GM19463 (cell line): ENCODE measurements around the gene SPON1.
"Not testable (repeated sequence)": the region's sequence is repeated elsewhere in the genome, so short reads cannot be mapped to it uniquely, and the experiment has no call there.

Experiments used
- ATAC-seq: cut with Tn5 transposase; IDR thresholded peaks from one replicate; pipeline ENCODE4 v1.9.1; 2021; ENCODE audit warnings: mild to moderate bottlenecking, moderate library complexity; ENCODE audit not compliant: unreplicated experiment

Gene SPON1

DNA sequence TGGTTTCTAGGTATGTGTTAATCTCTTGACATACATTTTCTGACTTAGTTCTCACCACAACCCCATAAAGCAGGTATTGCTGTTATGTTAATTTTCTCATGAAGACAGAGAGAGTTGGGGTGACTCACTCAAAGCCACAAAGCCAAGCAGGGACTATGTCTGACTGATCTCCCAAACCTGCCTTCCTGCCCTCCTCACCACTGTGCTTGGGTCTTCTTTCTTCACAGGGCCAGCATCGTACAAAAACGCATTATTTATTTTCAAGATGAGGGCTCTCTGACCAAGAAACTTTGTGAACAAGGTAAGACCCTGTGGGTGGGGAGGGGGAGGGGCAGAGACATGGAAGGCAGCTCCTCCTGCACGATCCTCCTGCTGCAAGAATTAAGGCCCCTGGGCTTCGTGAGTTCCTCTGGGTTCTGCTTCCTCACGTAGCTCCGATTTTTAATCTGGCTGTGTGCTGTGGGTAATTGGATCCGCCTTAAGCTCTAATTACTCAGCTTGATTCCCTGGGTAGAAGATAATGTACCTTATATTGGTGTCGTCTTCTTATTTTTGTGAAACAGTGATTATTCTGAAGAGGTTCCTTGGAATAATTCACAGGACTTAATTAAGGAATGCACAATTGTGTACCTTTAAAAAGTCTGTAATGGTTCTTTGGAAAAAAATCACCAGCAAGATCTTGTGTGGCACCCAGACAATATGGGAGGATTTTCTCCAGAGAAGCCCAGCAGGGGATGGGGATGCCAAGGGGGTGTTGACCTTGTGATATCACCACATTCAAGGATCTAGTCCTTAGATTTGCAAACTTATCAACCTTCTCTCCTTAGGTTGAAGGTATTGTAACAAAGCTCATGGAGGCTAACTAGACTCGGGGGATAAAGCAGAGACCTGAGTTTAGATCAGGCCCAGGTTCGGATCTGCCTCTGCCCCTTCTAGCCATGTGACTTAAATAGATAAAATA is 112.9 kb downstream of the SPON1 start:
- no peak for ATAC-seq

DNA sequence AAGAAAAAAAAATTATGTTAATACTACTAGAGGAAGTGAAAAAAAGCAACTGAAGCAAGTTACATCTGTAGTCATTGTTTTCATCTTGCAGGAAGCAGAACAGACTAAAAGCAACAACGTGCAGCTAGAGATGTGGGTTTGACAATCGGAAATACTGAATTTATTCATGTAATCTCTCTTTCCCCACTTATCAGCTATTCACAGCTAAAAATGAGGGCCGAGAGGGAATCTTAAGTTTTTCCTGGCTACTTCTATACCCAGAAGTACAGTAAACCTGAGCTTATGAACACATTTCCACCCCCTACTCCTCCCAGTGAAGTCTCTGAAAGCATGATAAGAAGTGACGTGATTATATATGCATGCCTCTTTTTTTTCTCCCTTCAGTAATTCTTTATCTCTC is 116.5 kb downstream of the SPON1 start:
- ATAC-seq, result no peak

DNA sequence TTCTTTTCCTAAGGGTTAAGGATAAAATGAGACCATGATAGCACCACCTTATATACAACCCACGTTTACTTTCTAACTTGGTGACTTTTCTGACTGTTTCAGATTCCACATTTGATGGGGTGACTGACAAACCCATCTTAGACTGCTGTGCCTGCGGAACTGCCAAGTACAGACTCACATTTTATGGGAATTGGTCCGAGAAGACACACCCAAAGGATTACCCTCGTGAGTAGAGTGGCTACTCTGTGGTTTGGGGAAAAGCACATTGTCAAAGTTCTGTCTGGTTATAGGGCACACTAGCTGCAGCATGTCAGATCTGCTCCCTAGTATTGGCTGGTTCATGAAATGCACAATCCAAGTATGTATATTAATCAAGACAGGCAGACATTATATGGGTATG is 117.3 kb downstream of the SPON1 start:
- ATAC-seq, result no peak

DNA sequence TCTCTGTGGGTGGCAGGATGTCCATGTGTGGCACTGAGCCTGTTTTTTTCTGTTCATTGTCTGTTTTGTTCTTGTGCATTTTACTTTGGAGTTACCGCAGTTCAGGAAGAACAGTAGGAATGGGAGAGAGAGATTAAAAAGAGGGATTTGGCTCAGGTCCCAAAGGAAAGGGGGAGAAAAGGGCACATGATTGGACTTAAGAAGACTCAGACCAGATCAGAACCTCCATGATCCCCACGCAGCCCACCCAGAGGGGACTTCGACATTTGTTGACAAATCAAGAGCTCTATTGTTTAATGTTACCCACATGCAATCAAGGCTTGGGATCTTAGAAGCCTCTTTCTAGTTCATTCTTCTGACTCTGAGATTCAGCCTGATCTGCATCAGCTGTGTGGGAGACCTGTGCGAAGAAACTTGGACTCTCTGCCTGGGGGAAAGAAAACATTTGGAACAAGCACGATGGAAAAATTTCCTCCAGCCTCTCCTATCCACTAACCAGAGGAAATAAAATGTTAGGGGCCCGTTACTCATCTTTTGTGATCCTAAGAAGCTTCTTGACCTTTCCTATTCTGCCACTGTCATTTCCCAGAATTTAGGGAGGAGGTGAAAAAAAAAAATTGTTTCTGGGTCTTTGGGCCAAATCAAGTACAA is 119.2 kb downstream of the SPON1 start:
- ATAC-seq, result no peak

DNA sequence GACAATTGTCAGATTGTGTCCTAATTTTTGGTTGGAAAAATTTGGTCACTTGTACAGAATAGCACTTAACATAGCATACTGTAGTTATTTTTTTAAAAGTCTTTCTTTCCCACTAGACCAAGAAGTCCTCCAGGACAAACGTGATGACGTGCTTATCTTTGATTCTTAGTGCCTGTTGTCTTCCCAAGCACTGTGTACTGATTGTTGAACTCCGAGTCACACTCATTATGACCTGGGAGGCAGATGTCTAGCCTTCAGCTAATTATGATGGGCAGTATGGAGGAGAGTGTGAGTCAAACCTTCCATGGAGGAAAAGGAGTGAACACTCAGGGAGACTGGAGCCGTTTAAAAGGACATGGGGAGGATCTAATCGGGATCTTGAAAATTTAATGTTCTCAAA is 119.8 kb downstream of the SPON1 start:
- no peak for ATAC-seq

DNA sequence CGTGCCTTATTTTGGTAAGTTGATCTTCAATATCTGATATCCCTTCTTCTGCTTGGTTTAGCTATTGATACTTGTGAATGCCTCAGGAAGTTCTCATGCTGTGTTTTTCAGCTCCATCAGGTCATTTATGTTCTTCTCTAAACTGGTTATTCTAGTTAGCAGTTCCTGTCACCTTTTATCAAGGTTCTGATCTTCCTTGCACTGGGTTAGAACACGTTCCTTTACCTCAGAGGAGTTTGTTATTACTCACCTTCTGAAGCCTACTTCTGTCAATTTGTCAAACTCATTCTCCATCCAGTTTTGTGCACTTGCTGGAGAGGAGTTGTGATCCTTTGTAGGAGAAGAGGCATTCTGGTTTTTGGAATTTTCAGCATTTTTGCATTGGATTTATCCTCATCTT is 126.3 kb downstream of the SPON1 start:
- ATAC-seq, result not testable (repeated sequence)

DNA sequence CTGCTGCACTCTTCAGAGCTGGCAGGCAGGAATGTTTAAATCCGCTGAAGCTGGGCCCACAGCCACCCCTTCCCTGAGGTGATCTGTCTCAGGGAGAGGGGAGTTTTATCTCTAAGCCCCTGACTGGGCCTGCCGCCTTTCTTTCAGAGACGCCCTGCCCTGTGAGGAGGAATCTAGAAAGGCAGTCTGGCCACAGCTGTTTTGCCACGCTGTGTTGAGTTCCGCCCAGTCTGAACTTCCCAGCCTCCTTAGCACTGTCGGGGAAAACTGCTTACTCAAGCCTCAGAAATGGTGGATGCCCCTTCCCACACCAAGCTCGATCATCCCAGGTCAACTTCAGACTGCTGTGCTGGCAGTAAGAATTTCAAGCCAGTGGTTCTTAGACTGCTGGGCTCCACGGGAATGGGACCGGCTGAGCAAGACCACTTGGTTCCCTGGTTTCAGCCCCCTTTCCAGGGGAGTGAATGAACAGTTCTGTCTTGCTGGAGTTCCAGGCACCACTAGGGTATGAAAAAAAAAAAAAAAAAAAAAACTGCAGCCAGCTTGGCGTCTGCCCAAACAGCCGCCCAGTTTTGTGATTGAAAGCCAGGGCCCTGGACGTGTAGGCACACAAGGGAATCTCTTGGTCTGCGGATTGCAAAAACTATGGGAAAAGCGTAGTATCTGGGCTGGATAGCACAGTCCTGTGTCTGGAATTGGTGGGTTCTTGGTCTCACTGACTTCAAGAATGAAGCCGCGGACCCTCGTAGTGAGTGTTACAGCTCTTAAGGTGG is 127.4 kb downstream of the SPON1 start:
- no peak for ATAC-seq

DNA sequence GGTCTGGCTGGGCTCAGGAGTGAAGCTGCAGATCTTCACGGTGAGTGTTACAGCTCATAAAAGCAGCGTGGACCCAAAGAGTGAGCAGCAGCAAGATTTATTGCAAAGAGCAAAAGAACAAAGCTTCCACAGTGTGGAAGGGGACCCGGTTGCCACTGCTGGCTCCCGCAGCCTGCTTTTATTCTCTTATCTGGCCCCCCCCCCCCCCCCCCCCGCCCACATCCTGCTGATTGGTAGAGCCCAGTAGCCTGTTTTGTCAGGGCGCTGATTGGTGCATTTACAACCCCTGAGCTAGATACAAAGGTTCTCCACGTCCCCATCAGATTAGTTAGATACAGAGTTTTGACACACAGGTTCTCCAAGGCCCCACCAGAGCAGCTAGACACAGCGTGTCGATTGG is 128.1 kb downstream of the SPON1 start:
- not testable (repeated sequence) for ATAC-seq

DNA sequence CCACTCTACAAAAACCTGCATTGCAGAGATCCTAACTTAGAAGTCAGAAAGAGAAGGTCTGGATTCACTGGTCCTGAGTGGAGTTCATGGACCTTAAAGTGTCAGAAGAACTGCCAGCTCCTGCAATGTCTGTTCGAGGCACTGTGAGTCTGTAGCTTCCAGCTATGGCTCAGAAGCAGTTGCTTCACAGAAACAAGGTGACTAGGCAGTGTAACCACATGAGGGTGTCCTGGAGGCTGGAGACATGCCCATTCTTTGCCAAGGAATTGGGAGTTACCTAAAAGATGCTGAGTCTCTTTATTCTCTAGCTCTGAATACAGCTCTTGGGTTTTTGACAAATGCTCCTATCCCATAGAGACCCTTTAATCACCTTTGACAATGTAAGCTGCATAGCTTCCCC is 130.5 kb downstream of the SPON1 start:
- ATAC-seq, result no peak

DNA sequence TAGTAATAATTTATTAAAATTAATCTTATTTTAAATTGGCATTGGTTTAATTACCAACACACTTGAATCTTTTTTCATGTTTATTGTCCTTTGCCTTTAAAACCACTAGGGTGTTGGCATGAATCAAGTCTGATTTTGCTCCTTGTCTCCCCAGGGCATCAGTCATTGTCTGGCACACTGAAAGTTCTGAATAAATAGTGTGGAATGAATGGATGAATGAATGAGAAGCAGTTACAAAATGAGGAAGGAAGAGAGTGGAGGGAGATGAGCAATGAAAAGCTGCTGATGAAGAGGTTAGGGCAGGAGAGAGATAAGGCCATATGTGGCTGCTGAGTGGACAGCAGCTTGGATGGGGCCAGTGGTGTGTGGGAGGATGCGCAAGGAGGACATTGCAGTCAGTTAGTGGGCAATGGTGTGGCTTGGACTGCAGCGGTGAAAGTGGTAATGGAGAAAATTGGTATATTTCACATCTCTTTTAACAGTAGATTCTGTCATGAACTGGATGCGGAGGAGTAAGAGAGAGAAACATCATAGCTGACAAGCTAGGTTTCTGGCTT is 132.0 kb downstream of the SPON1 start:
- no peak for ATAC-seq

DNA sequence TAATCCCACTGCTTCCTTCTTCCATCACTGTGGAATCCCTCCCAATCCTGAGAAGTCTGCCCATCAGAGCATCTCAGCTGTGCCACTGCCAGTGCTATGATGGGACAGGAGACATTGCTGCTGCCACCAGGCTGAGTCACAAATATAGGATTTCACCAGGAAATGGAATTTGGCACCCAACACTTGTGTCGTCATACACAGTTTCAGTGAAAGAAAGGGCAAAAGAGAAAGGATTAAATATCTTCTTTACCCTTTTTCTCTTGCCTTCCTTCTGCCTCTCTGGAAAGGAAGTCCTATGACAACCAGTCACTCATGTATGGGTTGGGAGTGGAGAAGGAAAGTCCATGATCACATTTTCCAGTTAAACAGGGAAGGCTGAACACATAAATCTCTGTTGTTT is 133.4 kb downstream of the SPON1 start:
- ATAC-seq, result no peak

DNA sequence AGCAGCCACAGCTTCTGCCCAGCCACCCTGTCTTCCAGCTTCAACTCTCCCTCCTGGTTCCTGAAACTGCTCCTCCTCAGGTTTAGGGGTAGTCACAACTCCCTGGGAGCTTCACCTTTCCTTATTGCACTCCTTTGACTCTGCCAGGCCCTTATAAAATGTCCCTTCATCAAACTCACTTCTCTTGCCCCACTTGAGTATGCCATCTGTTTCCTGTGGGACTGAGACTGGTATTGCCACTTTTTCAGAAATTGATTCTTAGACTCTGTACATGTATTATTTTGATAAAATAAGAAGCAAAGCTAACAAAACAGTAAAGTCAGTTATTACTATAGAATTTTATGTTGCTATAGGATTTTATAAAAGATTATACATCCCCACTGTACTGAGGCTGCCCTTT is 134.1 kb downstream of the SPON1 start:
- ATAC-seq, result no peak

DNA sequence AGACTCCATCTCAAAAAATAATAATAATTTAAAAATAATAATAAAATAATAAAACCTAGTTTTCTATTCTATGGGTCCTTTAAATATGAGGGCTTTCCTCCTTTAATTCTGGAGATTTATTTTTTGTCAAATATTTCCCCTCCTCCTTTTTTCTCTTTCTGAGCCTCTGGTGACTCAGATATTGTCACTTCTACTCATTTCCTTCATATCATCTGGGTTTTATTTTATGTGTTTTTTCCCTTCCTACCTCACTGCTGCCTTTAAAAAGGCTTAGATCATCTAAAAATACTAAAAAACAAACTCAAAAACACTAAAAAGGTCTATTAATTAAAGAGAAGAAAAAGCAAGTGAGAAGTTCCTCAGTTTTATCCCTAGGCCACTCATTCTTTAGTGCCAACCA is 138.9 kb downstream of the SPON1 start:
- no peak for ATAC-seq

DNA sequence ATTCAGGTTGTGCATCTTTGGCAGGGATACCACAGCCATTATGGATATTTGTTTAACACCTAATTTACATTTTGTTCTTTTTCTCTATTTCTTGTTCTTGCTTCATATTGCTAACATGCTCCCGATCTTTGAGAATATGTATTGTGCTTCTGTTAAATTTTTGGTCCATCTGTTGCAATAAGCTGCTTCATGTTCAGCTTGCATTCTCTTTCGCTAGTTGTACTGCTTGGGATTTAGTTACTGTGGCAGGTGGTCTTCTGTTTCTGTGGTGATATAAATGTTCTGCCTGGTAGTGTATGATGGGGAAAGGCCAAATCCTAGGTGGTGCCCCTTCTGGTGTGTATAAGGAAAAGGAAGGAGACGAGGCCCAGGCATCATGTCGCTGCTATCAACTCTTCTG is 140.2 kb downstream of the SPON1 start:
- ATAC-seq, result no peak

DNA sequence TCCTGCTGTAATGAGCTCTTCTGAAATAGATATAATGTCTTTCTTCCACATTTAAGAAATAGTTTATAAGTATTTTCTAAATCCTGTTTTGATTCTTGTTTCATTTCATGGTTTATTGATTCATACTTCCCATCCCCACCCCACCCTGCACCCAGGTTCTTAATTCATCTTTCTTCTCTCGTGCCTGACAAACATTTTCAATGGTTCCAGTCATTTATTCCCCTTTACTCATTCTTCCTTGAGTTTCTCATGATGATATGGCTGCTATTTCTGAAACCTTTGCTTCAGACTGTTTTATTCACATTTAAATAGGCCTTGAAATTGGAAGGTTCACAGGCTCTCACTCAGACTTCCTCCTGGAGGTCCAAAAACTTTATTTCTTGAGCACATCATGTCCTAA is 142.9 kb downstream of the SPON1 start:
- no peak for ATAC-seq

DNA sequence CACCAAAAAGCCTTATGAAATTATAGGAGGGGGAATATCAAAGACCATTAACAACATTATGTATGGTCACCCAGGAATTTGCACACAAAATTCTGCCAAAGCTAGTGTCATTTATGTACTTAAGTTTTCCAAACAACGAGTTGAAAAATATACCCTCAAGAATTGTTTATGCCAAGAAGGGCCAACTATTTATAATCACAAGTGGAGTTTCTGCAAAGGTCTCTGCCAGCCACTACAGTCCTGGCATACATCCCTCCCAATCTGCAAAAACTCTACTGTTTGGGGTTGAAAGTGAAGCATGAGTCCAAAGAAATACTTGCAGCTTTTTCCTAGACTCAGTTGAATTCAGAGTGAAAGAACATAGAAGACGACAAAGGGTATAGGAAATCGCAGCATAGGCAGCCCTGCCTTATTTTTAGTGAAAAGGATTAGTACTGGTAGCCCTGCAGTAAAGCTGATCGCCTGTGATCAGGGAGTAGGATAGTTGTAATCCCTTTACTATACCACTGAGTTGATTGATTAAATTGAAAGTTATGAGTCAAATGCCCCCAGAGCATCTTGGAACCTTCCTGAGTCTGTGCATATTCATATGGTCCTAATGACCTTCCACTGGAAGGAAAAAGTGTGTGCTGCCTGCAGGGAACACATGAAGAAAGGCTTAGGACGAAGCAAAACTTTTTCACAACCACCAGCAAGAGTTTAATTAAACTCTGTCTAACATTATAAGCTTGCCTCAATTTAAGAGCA is 144.0 kb downstream of the SPON1 start:
- no peak for ATAC-seq

DNA sequence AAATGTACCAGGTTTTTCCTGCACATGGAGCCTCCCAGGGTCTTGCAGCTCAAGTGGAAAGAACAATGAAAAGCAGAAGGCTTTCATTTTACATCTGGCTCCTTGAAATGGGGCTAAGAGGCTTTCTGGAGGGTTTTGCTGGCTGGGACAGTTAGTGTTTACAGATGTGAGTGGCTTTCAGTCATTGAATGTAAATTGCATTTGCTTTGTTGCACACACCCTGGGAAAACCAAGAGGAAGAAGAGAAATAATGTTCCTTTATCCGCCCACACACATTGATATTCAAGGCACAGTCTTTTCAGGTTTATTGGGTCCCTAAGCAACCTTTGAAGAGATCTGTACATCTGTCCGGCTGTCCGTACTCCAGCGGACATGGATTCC is 144.5 kb downstream of the SPON1 start:
- no peak for ATAC-seq

DNA sequence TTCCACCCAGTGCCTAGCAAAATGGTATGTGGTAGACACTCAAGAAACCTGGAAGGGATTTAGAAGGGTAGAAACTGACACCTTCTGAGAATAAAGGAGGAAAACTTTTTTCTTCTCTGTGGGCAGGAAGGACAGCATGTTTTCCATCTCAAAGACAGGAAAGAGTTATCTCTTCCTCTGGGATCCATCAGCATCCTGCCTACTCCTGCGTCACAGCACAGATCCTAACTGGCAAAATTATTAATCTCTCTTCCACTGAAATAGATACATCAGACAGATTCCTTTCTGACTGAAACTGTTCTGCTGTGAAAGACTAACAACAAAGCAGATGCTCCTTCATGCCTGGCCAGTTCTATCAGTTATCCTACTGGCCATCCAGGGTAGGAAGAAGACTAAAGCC is 147.2 kb downstream of the SPON1 start:
- ATAC-seq, result no peak

DNA sequence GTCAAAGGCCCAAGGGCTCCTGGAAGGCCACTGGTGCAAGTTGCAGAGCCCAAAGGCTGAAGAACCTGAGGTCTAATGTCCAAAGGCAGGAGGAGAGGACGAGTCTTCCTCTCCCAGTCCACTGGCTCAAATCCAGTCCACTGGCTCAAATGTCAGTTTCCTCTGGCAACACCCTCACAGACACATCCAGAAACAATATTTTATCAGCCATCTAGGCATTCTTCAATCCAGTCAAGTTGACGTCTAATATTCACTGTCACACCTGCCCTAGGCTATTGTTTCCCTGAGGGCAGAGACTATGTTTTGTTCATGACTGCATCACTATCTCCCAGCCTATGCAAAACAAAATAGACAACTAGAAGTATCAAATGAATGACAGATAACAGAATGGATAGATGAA is 148.1 kb downstream of the SPON1 start:
- no peak for ATAC-seq

DNA sequence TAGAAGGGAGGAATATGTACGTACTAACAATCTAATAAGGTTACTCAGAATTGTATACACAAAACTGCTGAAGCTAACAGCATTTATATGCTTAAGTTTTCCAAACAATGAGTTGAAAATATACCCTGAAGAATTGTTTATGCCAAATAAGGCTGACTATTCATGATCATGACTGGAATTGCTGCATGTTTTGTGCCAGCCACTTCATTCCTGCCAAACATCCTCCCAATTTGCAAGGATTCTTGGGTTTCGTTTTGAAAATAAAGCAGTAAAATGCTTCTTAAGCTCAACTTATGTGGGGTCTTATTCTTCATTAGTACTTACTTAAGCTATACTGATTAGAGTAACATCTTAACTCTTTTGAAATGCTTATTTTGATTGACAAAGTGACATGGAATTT is 149.0 kb downstream of the SPON1 start:
- ATAC-seq, result no peak

DNA sequence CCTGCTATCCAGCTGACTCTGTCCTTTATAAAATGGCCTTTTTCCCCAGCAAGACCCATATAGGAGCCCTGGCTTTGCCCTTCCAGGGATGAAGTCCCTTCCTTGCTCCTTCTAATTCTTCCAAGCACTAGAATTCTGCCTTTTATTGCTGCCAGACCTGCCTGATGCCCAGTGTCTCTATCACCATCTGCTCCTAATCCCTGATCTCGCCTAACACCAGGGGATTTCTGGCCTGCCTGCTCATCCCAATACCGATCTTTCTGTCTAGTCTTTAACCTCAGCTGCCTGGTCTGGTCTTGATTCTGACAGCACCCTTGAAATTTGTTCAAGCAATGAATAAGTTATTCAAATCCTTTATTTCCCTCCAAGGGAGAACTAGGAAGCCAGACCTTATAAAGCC is 150.2 kb downstream of the SPON1 start:
- ATAC-seq, result no peak
